ENCODE data around the gene GNPDA2. TPM values are rescaled to one million over a fixed set of nuclear protein-coding genes. Genes with fewer than 3 reads are reported as not detected.

The GNPDA2 gene
- total RNA-seq, 2 donors from 2014 or later = 20.9 to 21.7 TPM

Other genes with a start within 250 kb of the GNPDA2 start
- gene YIPF7, start 74.9 kb downstream of the GNPDA2 start, total RNA-seq = not detected
- 10 to 100 TPM; 12.9 to 19.5 TPM for gene GUF1, start 48.1 kb downstream of the GNPDA2 start, total RNA-seq

All from posterior vena cava (tissue), 2 donors.